Mesendoderm (in vitro differentiated cells): ENCODE data around the gene ZCCHC9.
"Not testable (repeated sequence)": the region's sequence is repeated elsewhere in the genome, so short reads cannot be mapped to it uniquely, and the experiment has no call there.

ENCODE experiments used
- DNase-seq: peaks from one replicate; pipeline ENCODE4 v3.0.0; 2013
- H2AK5ac ChIP-seq: 2 replicates; pipeline ENCODE4 v1.6.1; 2013; ENCODE audit warnings: low read length, inconsistent platforms
- H2BK120ac ChIP-seq: 2 replicates; pipeline ENCODE4 v1.6.1; 2013; ENCODE audit warnings: low read depth, mild to moderate bottlenecking, low read length, moderate library complexity, mixed read lengths
- H2BK15ac ChIP-seq: replicated peaks from 2 replicates; pipeline ENCODE4 v1.6.1; 2013; ENCODE audit warnings: low read depth, mild to moderate bottlenecking, moderate library complexity
- H2BK5ac ChIP-seq: 2 replicates; pipeline ENCODE4 v1.6.1; 2013; ENCODE audit warnings: low read length, inconsistent platforms
- H3K18ac ChIP-seq: 2 replicates; pipeline ENCODE4 v1.6.1; 2013; ENCODE audit warnings: mild to moderate bottlenecking, low read length, mixed read lengths
- H3K23ac ChIP-seq: one replicate; pipeline ENCODE4 v1.6.1; 2013; ENCODE audit warnings: low read length
- H3K27ac ChIP-seq: 2 replicates; pipeline ENCODE4 v1.5.1; 2013; ENCODE audit warnings: low read depth, mild to moderate bottlenecking, inconsistent platforms, low read length, moderate library complexity
- H3K27me3 ChIP-seq: 2 replicates; pipeline ENCODE4 v1.6.1; 2013; ENCODE audit warnings: low read length, control low read depth, mild to moderate bottlenecking, inconsistent platforms; ENCODE audit not compliant: insufficient read depth, poor library complexity
- H3K36me3 ChIP-seq: 2 replicates; pipeline ENCODE4 v1.6.1; 2013; ENCODE audit warnings: low read length, inconsistent platforms; ENCODE audit not compliant: control insufficient read depth, insufficient read depth
- H3K4ac ChIP-seq: one replicate; pipeline ENCODE4 v1.6.1; 2013; ENCODE audit warnings: low read depth, mild to moderate bottlenecking, low read length, moderate library complexity
- H3K4me1 ChIP-seq: 2 replicates; pipeline ENCODE4 v1.6.1; 2013; ENCODE audit warnings: low read depth, low read length, inconsistent platforms; ENCODE audit not compliant: control insufficient read depth
- H3K4me2 ChIP-seq: 2 replicates; pipeline ENCODE4 v1.6.1; 2013; ENCODE audit warnings: low read length
- H3K4me3 ChIP-seq: 2 replicates; pipeline ENCODE4 v1.5.1; 2013; ENCODE audit warnings: mild to moderate bottlenecking, low read length
- H3K56ac ChIP-seq: one replicate; pipeline ENCODE4 v1.6.1; 2013; ENCODE audit warnings: low read length
- H3K79me1 ChIP-seq: 2 replicates; pipeline ENCODE4 v1.6.1; 2013; ENCODE audit warnings: low read length, inconsistent platforms
- H3K79me2 ChIP-seq: 2 replicates; pipeline ENCODE4 v1.6.1; 2013; ENCODE audit warnings: mild to moderate bottlenecking, low read length; ENCODE audit not compliant: control insufficient read depth, insufficient read depth
- H3K9ac ChIP-seq: 2 replicates; pipeline ENCODE4 v1.6.1; 2013; ENCODE audit warnings: low read length, inconsistent platforms
- H4K5ac ChIP-seq: one replicate; pipeline ENCODE4 v1.6.1; 2013; ENCODE audit warnings: low read length
- H4K8ac ChIP-seq: one replicate; pipeline ENCODE4 v1.6.1; 2013; ENCODE audit warnings: low read depth, mild to moderate bottlenecking, control low read depth, low read length, moderate library complexity
- WGBS: extraction: QIAGEN DNeasy Blood & Tissue Kit; methylation state at CpG from one replicate; pipeline ENCODE4 v1.1.7; 2013; ENCODE audit warnings: low lambda C conversion rate, missing lambda C conversion rate; ENCODE audit not compliant: insufficient coverage; ENCODE audit errors: extremely low coverage; 5-methylcytosine and 5-hydroxymethylcytosine counted together

ZCCHC9 gene

DNA sequence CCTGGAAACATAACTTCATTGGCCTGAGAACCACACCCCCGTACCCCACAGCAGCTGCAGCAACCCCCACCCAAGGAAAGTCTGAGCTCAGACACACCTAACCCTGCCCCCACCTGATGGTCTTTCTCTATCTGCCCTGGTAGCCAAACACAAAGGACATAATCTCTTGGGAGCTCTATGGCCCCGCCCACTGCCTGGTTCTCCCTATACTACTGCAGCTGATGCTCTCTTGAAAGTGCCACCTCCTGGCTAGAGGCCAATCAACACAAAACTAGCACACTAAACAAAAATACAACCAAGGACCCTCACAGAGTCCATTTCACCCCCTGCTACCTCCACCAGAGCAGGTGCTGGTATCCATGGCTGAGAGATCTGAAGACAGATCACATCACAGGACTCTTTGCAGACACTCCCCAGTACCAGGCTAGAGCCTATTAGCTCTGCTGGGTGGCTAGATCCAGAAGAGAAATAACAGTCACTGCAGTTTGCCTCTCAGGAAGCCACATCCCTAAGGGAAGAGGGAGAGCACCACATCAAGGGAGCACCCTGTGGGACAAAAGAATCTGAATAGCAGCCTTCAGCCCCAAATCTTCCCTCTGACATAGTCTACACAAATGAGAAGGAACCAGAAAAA, 30.9 kb upstream of the ZCCHC9 start:
- H4K5ac ChIP-seq, H3K79me1 ChIP-seq, H3K27me3 ChIP-seq, H3K4me3 ChIP-seq, H3K27ac ChIP-seq, H3K4ac ChIP-seq, H3K9ac ChIP-seq, H3K23ac ChIP-seq, H4K8ac ChIP-seq, H3K18ac ChIP-seq, H2BK15ac ChIP-seq, H3K4me2 ChIP-seq, H3K56ac ChIP-seq, H3K4me1 ChIP-seq, H2AK5ac ChIP-seq, H2BK120ac ChIP-seq, H2BK5ac ChIP-seq, H3K36me3 ChIP-seq: not testable (repeated sequence)
- peak; percentile 72 for DNase-seq
- H3K79me2 ChIP-seq = peaks cover 11% of the 10 kb centered on the region
- no CpG with 5 or more reads among the region's 2 CpGs for WGBS

DNA sequence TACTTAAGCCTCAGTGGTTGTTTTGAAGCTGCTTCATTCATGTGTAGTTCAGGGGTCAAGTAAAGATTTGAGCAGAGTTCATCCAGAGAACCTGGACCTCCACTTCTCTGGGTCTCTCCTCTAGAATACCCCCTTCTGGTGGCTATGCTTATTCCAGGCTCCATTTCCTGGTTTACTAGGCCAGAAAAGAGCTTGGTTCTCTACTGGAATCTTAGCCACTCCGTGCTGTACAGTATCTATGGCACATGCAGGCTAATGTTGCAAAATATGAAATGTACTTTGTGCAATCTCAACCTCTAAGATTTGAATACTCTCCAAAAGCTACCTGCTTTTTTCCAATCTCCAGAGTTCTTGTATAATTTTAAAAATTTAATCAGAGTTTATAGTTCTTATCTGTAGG, 17.4 kb upstream of the ZCCHC9 start:
- H3K23ac ChIP-seq = no peak overlapping the region
- no peak overlapping the region for H3K4me2 ChIP-seq
- no CpG with 5 or more reads among the region's 1 CpG for WGBS
- no peak for DNase-seq
- no peak overlapping the region for H3K4me3 ChIP-seq
- no peak overlapping the region for H3K4ac ChIP-seq
- H3K9ac ChIP-seq = no peak overlapping the region
- no peaks in the 10 kb centered on the region for H3K36me3 ChIP-seq
- H3K4me1 ChIP-seq = no peaks in the 10 kb centered on the region
- no peaks in the 10 kb centered on the region for H3K27me3 ChIP-seq
- H4K8ac ChIP-seq = no peak overlapping the region
- no peak overlapping the region for H2BK5ac ChIP-seq
- peaks cover 2% of the 10 kb centered on the region for H3K79me1 ChIP-seq
- no peak overlapping the region for H2BK120ac ChIP-seq
- no peak overlapping the region for H3K56ac ChIP-seq
- H3K79me2 ChIP-seq = no peaks in the 10 kb centered on the region
- H3K18ac ChIP-seq = no peak overlapping the region
- H3K27ac ChIP-seq = no peak overlapping the region
- H2BK15ac ChIP-seq = no peak overlapping the region
- no peak overlapping the region for H2AK5ac ChIP-seq
- H4K5ac ChIP-seq = no peak overlapping the region

DNA sequence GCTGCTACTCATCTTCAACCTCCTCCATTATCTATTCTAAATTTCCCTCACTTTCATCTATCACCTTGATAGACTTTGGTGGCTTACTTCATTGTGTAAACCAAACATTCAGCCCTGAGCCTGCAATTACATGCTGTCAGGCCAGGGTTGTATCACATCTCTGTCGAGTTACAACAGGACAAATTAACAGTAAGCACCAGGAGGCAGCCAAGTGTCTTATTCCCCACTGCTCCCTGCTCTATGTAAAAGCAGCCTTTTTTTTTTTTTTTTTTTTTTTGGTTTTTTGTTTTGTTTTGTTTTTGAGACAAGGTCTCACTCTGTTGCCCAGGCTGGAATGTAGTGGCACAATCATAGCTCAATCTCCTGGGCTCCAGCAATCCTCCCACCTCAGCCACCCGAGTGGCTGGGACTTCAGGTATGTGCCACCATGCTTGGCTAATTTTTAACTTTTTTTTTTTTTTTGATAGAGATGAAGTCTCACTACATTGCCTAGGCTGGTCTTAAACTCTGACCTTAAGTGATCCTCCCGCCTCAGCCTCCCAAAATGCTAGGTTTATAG, 15.2 kb upstream of the ZCCHC9 start:
- no peak overlapping the region for H2BK120ac ChIP-seq
- no peak overlapping the region for H3K23ac ChIP-seq
- H3K4me3 ChIP-seq = no peak overlapping the region
- H2AK5ac ChIP-seq = no peak overlapping the region
- H4K5ac ChIP-seq = no peak overlapping the region
- no peak overlapping the region for H2BK15ac ChIP-seq
- no peak overlapping the region for H4K8ac ChIP-seq
- DNase-seq = peak; percentile 44
- H3K27me3 ChIP-seq = no peaks in the 10 kb centered on the region
- no peaks in the 10 kb centered on the region for H3K4me1 ChIP-seq
- H3K4me2 ChIP-seq = no peak overlapping the region
- no peak overlapping the region for H3K18ac ChIP-seq
- H3K36me3 ChIP-seq = no peaks in the 10 kb centered on the region
- H3K9ac ChIP-seq = no peak overlapping the region
- H3K4ac ChIP-seq = no peak overlapping the region
- no peak overlapping the region for H3K56ac ChIP-seq
- no peak overlapping the region for H3K27ac ChIP-seq
- no peak overlapping the region for H2BK5ac ChIP-seq
- peaks cover 5% of the 10 kb centered on the region for H3K79me1 ChIP-seq
- peaks cover 3% of the 10 kb centered on the region for H3K79me2 ChIP-seq
- no CpG with 5 or more reads among the region's 3 CpGs for WGBS

DNA sequence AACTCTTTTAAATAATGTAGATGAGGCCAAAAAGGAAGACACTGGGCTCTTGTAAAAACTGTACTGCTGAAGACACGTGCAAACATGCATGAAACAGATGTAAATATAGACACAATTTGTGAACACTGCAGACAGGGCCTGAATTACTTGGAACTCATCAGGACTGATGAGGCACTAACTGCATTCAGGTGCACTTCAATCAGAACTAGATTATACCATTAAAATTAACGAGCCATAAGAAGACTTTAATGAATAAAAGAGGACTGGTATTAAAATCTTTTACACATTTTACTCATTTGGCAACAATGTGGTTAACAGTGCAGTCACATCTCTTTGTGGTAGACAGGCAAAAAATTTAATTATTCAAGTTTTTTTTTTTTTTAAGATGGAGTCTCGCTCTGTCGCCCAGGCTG, 13.4 kb upstream of the ZCCHC9 start:
- Histone ChIP-seq H2AK5ac (no peak overlapping the region), H3K9ac (no peak overlapping the region), H3K27ac (no peak overlapping the region), H3K4me2 (no peak overlapping the region), H3K56ac (no peak overlapping the region), H3K27me3 (no peaks in the 10 kb centered on the region), H3K4ac (no peak overlapping the region), H4K8ac (no peak overlapping the region), H3K79me1 (peaks cover 12% of the 10 kb centered on the region), H3K18ac (no peak overlapping the region), H3K36me3 (no peaks in the 10 kb centered on the region), H3K23ac (no peak overlapping the region), H3K4me1 (no peaks in the 10 kb centered on the region), H4K5ac (no peak overlapping the region), H3K4me3 (no peak overlapping the region), H2BK5ac (no peak overlapping the region), H2BK120ac (no peak overlapping the region), H3K79me2 (peaks cover 13% of the 10 kb centered on the region), H2BK15ac (no peak overlapping the region)
- DNase-seq = no peak
- no CpG with 5 or more reads among the region's 4 CpGs for WGBS

DNA sequence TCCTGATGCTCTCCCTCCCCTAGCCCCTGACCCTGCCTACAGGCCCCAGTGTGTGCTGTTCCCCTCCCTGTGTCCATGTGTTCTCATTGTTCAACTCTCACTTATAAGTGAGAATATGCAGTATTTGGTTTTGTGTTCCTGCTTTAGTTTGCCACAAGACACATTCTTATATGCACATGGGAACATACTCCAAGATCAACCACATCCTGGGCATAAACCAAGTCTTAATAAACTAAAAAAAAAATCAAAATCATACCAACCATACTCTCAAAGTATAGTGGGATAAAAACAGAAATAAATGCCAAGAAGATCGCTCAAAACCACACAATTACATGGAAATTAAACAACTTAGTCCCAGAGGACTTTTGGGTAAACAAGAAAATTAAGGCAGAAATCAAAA, 11.2 kb upstream of the ZCCHC9 start:
- no peak overlapping the region for H3K4ac ChIP-seq
- H3K4me3 ChIP-seq = no peak overlapping the region
- no peak overlapping the region for H3K9ac ChIP-seq
- no peak for DNase-seq
- H3K23ac ChIP-seq = no peak overlapping the region
- H3K56ac ChIP-seq = no peak overlapping the region
- no peak overlapping the region for H3K18ac ChIP-seq
- no peak overlapping the region for H2BK5ac ChIP-seq
- H3K27ac ChIP-seq = no peak overlapping the region
- peaks cover 23% of the 10 kb centered on the region for H3K79me2 ChIP-seq
- H3K27me3 ChIP-seq = no peaks in the 10 kb centered on the region
- no peak overlapping the region for H4K5ac ChIP-seq
- no peaks in the 10 kb centered on the region for H3K4me1 ChIP-seq
- no peaks in the 10 kb centered on the region for H3K36me3 ChIP-seq
- no peak overlapping the region for H3K4me2 ChIP-seq
- no peak overlapping the region for H2BK120ac ChIP-seq
- WGBS = no CpG with 5 or more reads among the region's 1 CpG
- H3K79me1 ChIP-seq = peaks cover 15% of the 10 kb centered on the region
- H4K8ac ChIP-seq = no peak overlapping the region
- H2BK15ac ChIP-seq = no peak overlapping the region
- H2AK5ac ChIP-seq = no peak overlapping the region

DNA sequence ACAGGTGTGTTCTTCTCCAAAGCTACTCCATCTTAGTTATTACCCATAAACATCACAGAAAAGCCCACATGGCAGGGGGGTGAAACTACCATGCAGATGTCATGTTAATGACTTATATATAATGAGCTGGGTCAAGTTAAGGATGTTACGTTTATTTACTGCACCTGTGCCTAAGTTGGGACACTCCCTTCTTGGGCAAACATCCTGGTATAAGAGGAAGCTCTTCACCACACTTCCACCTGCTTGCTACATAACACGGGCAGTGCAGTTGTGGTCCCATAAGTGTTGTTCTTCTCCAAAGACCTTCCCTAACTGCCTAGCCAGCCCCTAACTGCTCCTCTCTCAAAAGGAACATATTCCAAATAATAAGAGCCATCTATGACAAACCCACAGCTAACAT, 9.3 kb upstream of the ZCCHC9 start:
- no peak overlapping the region for H2BK120ac ChIP-seq
- no peak overlapping the region for H4K5ac ChIP-seq
- WGBS = no CpG with 5 or more reads among the region's 2 CpGs
- peaks cover 15% of the 10 kb centered on the region for H3K79me1 ChIP-seq
- H3K27me3 ChIP-seq = no peaks in the 10 kb centered on the region
- no peak overlapping the region for H3K18ac ChIP-seq
- H3K9ac ChIP-seq = no peak overlapping the region
- H3K79me2 ChIP-seq = peaks cover 23% of the 10 kb centered on the region
- H3K23ac ChIP-seq = no peak overlapping the region
- no peak overlapping the region for H4K8ac ChIP-seq
- no peak overlapping the region for H2AK5ac ChIP-seq
- H3K56ac ChIP-seq = no peak overlapping the region
- H3K4me3 ChIP-seq = no peak overlapping the region
- no peak overlapping the region for H3K4me2 ChIP-seq
- no peaks in the 10 kb centered on the region for H3K36me3 ChIP-seq
- H3K4me1 ChIP-seq = no peaks in the 10 kb centered on the region
- H2BK5ac ChIP-seq = no peak overlapping the region
- no peak for DNase-seq
- H2BK15ac ChIP-seq = no peak overlapping the region
- no peak overlapping the region for H3K27ac ChIP-seq
- no peak overlapping the region for H3K4ac ChIP-seq
